GM10266 (cell line): Measurements from ENCODE around the gene BMAL1.

Source experiments
- DNase-seq: peaks from one replicate; pipeline ENCODE4 v3.0.0; 2012; ENCODE audit errors: extremely low spot score
- TF ChIP-seq, protein P1 (sequence below): IDR thresholded peaks from 2 replicates; pipeline ENCODE4 v1.5.1; 2012; ENCODE audit warnings: mild to moderate bottlenecking, low read depth; ENCODE audit not compliant: control insufficient read depth, insufficient read depth; ENCODE audit errors: missing control alignments

Gene BMAL1

DNA sequence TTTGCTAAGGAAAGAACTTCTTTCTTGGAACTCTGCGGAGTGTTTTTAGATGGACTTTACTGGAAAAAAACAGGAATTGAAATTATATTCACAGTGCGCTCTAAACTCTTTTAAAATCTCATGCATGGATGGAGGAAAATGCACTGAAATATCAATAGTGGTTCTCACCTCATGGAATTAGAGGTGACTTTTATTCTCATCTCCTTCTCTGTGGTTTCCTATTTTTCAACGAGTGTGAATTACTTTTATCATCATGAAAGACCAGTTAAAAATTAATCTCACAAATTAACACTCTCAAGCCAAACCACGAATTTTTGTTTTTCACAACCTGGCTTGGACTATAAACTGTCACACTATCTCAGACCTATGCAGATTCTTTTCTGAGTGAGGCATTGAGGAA, 16.6 kb downstream of the BMAL1 start:
- no peak for DNase-seq
- TF ChIP-seq, protein P1, sequence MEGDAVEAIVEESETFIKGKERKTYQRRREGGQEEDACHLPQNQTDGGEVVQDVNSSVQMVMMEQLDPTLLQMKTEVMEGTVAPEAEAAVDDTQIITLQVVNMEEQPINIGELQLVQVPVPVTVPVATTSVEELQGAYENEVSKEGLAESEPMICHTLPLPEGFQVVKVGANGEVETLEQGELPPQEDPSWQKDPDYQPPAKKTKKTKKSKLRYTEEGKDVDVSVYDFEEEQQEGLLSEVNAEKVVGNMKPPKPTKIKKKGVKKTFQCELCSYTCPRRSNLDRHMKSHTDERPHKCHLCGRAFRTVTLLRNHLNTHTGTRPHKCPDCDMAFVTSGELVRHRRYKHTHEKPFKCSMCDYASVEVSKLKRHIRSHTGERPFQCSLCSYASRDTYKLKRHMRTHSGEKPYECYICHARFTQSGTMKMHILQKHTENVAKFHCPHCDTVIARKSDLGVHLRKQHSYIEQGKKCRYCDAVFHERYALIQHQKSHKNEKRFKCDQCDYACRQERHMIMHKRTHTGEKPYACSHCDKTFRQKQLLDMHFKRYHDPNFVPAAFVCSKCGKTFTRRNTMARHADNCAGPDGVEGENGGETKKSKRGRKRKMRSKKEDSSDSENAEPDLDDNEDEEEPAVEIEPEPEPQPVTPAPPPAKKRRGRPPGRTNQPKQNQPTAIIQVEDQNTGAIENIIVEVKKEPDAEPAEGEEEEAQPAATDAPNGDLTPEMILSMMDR: no peak

GRCh38 chr11:13294771-13295579, 17.4 kb downstream of the BMAL1 start:
- TF ChIP-seq, protein P1: no peak
- DNase-seq: no peak

DNA sequence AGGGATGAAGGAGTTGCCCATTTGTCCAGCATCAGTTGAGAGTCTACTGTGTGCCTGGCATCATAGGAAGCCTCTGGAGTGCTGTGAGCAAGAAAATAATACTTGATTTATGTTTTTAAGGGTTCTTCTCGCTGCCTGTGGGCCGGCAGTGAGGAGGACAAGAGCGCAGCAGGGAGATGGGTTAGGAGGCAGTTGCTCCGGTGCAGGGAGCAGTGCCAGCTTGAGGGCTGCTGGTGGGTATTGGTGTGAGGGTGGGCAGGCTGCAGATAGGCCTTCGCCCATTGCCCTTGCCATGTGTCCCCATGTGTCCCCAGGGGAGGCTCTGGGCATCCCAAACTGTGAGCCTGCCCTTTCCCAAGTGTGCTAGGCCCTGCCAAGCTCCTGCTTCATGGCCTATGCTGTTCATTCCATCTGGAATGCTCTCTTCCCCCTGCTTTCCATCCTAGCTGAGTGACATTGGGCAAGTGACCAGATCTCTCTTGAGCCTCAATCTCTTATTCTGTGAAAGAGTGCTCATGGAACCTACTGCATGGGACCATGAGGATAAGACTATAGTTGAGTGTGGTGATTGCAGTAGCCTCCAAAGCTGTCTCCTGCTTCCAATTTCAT, 19.8 kb downstream of the BMAL1 start:
- no peak for DNase-seq
- TF ChIP-seq, protein P1: no peak

DNA sequence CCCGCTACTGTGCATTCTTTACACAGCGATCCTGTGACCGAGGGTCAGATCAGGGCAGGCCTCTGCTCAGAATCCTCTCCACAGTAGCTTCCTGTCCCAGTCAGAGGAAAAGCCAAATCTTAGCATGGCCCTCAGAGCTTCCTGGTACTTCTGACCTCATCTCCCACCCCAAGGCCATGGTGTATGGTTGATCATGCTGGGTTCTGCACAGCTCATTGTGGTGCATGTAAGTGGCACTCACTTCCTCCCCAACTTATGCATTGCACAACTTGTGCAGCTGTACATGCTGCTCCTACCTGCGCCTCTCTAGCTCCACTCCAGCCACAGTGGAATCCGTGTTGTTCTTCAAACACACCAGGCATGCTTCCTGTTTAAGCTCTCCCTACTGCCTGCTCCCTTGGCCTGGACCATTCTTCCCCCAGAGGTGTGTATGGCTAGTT, 20.3 kb downstream of the BMAL1 start:
- TF ChIP-seq, protein P1: no peak
- no peak for DNase-seq

DNA sequence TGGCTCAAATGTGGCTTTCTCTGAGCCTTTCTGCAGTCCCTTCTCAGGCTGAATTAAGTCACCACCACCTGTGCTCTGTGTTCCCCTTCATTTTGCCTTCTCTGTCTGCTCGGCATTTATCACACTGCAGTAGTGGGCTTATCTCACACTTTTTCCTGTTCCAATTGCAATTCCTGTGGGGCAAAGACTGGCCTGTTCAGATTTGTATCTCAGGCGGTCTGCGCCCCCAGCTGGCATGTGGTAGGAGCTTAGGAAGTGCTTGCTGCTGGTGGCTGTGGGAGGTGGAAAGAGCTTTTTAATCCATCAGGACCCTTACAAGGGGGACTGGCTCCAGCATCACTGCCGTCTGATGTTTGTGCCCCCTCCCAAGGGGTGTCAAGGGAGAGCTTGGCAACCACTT, 21.2 kb downstream of the BMAL1 start:
- no peak for DNase-seq
- TF ChIP-seq, protein P1: no peak

DNA sequence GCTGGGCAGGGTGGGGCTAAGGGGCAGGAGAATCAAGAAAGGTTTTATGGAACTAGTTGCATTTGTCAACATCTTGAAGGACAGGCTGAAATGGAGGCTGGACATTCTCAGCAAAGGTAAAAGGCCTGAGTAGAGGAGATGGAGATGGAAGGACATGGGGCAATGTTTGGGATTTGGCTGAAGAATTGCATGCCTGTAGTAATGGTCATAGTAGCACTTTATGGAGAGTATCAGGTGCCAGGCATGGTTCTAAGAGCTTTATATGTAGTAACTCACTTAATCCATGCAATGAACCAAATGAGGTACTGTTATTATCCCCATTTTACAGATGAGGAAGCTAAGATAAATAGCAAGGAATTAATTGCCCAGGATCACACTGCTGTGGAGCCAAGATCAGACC, 23.9 kb downstream of the BMAL1 start:
- TF ChIP-seq, protein P1: no peak
- no peak for DNase-seq

DNA sequence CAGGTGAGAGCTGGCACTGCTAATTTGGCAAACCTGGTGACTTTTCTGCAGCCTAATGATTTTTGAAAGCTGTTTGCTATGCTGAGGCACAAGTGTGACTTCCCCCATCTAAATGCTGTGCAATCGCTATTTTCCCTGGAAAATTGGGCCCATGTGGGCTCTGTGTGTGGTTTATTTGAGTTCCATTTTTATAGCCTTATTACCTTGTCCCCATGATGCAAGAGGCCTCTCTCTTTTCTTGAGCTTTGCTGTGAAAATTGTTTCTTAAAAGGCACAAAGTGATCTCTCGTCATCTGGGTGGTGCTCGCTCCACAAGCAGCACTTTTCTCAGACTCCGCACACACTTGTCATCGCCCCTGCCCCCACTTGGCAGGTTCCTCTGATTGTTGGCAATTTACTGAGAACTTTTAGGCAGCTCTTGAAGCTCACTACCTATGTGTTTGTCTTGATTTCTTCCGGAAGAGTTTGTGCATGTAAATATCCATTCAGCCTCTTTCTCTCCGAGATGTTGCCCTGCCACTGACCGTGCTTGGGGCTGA, 24.9 kb downstream of the BMAL1 start:
- no peak for DNase-seq
- TF ChIP-seq, protein P1: no peak
